Adrenal gland (tissue), 12 donors: ENCODE results near the gene IFIT1B. TPM values are rescaled to one million over a fixed set of nuclear protein-coding genes. Genes with fewer than 3 reads are reported as not detected.

Source experiments
- DNase-seq, 7 donors: peaks; one replicate each; pipeline ENCODE4 v3.0.0-alpha.2; 2019 to 2020
- H3K27ac ChIP-seq, 5 donors: fragments of 200-600 bp; sonication (generic) in 4 of 5; 1 replicate in 3 of 5; 2 replicates in 2 of 5; pipeline versions ENCODE4 v1.5.1 to v1.8.0; 2016 to 2020; ENCODE audit warnings: mild to moderate bottlenecking in 1 of 5
- H3K27me3 ChIP-seq: fragments of 200-600 bp; 2 replicates; pipeline ENCODE4 v1.8.0; 2021
- H3K36me3 ChIP-seq, 2 donors: fragments of 200-600 bp; replicated peaks in 1 of 2; 1 replicate in 1 of 2; 2 replicates in 1 of 2; pipeline versions ENCODE4 v1.5.1 to v1.8.0; 2018 to 2022
- H3K4me1 ChIP-seq, 2 donors: fragments of 200-600 bp; replicated peaks in 1 of 2; 1 replicate in 1 of 2; 2 replicates in 1 of 2; pipeline versions ENCODE4 v1.5.1 to v1.8.0; 2018 to 2021
- H3K4me3 ChIP-seq, 4 donors: fragments of 200-600 bp; sonication (generic) in 3 of 4; one replicate each; pipeline ENCODE4 v1.5.1; 2016 to 2018
- H3K9me3 ChIP-seq, 3 donors: fragments of 200-600 bp; sonication (generic) in 1 of 3; replicated peaks in 1 of 3; 1 replicate in 2 of 3; 2 replicates in 1 of 3; pipeline versions ENCODE4 v1.5.1 to v1.8.0; 2016 to 2021
- POLR2A ChIP-seq, 2 donors: fragments of 450-650 bp; IDR thresholded peaks; one replicate each; pipeline ENCODE4 v1.6.1; 2017; ENCODE audit warnings: antibody characterized with exemption in 2 of 2, mild to moderate bottlenecking in 2 of 2, moderate library complexity in 1 of 2
- WGBS, 4 donors: extraction: QIAGEN DNeasy Blood & Tissue Kit in 2 of 4; methylation state at CpG; one replicate each; pipeline versions ENCODE4 v1.1.5 to v1.1.7; 2013 to 2017; 5-methylcytosine and 5-hydroxymethylcytosine counted together
- intact Hi-C, 2 donors: fragments of 100-400 bp; cut with DNase I; formaldehyde crosslinking; loops; one replicate each; pipeline versions ENCODE4 v1.14.1 to v1.15.0; 2022 to 2023
- polyA plus RNA-seq, 3 donors: library from polyadenylated mRNA; stranded (reverse); fragments of 200-250 nt in 2 of 3; fragments of 350-450 nt in 1 of 3; fragmentation: Illumina TruSeq in 1 of 3; extraction: RNeasy Lipid Tissue Mini Kit (QIAGEN cat#74804) in 1 of 3; gene quantifications; one replicate each; pipeline ENCODE4 v1.2.3, GENCODE V29; 2013 to 2014
- total RNA-seq, 9 donors: library from RNA; depleted of rRNA in 4 of 9; stranded (reverse); fragments of >200 nt in 4 of 9; fragments of 120-200 nt in 1 of 9; fragmentation: NEBNext Ultra II Directional in 1 of 9; extraction: Animal tissue kit (Norgen Biotek cat#: 25700) in 1 of 9; gene quantifications; one replicate each; pipeline versions ENCODE4 v1.1.0 to v1.2.4, GENCODE V29; 2013 to 2023
- TF ChIP-seq, protein P1 (sequence below), 6 experiments: fragments of 450-650 bp in 4 of 6; fragments of 200-600 bp in 2 of 6; sonication (generic) in 1 of 6; IDR thresholded peaks; 1 replicate in 5 of 6; 2 replicates in 1 of 6; pipeline versions ENCODE4 v1.5.1 to v1.8.0; 2016 to 2021; ENCODE audit warnings: antibody characterized with exemption in 6 of 6, mild to moderate bottlenecking in 2 of 6, moderate library complexity in 1 of 6
- donor health status: healthy with polysubstance abuse.
- donor health status: Bipolar disorder and iron deficiency.
- donor health status: DM: yes; HTN: yes; CAD: no.
- donor health status: DM: no; HTN: no; CAD: no.
- donor health status: DM: no; HTN: no; CAD: no.
- donor health status: DM: yes; HTN: yes; CAD: no.

The IFIT1B gene
- total and polyA plus RNA-seq, 12 donors: 0.07 to 1.7 (median 0.23) TPM; not detected in 8

- Histone ChIP-seq H3K4me1 (no peaks in the 10 kb centered on the region), H3K36me3 (no peaks in the 10 kb centered on the region), H3K9me3 (no peaks in the 10 kb centered on the region), H3K27me3 (no peaks in the 10 kb centered on the region), H3K4me3 (no peak overlapping the region), H3K27ac (no peak overlapping the region)
- intact Hi-C loops: no loop called here
- DNase-seq: no peak
- 78 to 84% (median 79%) methylated on average over 2 of the region's 2 CpGs for WGBS, 4 donors
- TF ChIP-seq POLR2A (IDR thresholded peaks at IDR 0.05): no peak
- TF ChIP-seq, protein P1, sequence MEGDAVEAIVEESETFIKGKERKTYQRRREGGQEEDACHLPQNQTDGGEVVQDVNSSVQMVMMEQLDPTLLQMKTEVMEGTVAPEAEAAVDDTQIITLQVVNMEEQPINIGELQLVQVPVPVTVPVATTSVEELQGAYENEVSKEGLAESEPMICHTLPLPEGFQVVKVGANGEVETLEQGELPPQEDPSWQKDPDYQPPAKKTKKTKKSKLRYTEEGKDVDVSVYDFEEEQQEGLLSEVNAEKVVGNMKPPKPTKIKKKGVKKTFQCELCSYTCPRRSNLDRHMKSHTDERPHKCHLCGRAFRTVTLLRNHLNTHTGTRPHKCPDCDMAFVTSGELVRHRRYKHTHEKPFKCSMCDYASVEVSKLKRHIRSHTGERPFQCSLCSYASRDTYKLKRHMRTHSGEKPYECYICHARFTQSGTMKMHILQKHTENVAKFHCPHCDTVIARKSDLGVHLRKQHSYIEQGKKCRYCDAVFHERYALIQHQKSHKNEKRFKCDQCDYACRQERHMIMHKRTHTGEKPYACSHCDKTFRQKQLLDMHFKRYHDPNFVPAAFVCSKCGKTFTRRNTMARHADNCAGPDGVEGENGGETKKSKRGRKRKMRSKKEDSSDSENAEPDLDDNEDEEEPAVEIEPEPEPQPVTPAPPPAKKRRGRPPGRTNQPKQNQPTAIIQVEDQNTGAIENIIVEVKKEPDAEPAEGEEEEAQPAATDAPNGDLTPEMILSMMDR (IDR thresholded peaks at IDR 0.05): no peak
These were observed 19.9 kb upstream of the IFIT1B start for GRCh38 chr10:89357975-89358374.

- Histone ChIP-seq H3K27me3 (no peaks in the 10 kb centered on the region), H3K9me3 (no peaks in the 10 kb centered on the region), H3K4me3 (no peak overlapping the region), H3K36me3 (no peaks in the 10 kb centered on the region), H3K4me1 (no peaks in the 10 kb centered on the region), H3K27ac (no peak overlapping the region)
- TF ChIP-seq, protein P1 (IDR thresholded peaks at IDR 0.05): no peak
- no peak for TF ChIP-seq POLR2A (IDR thresholded peaks at IDR 0.05)
- intact Hi-C loops: no loop called here
- DNase-seq: no peak
These were observed 17.7 kb upstream of the IFIT1B start for GRCh38 chr10:89360157-89360556.

- TF ChIP-seq POLR2A (IDR thresholded peaks at IDR 0.05): no peak
- TF ChIP-seq, protein P1 (IDR thresholded peaks at IDR 0.05): no peak
- Histone ChIP-seq H3K4me1 (peaks cover 0 to 6% of the 10 kb centered on the region in 2 donors), H3K27ac (no peak overlapping the region), H3K9me3 (no peaks in the 10 kb centered on the region), H3K27me3 (no peaks in the 10 kb centered on the region), H3K36me3 (no peaks in the 10 kb centered on the region), H3K4me3 (no peak overlapping the region)
- intact Hi-C loops: no loop called here
- DNase-seq: no peak
These were observed 14.9 kb upstream of the IFIT1B start for GRCh38 chr10:89362929-89363328.

DNA sequence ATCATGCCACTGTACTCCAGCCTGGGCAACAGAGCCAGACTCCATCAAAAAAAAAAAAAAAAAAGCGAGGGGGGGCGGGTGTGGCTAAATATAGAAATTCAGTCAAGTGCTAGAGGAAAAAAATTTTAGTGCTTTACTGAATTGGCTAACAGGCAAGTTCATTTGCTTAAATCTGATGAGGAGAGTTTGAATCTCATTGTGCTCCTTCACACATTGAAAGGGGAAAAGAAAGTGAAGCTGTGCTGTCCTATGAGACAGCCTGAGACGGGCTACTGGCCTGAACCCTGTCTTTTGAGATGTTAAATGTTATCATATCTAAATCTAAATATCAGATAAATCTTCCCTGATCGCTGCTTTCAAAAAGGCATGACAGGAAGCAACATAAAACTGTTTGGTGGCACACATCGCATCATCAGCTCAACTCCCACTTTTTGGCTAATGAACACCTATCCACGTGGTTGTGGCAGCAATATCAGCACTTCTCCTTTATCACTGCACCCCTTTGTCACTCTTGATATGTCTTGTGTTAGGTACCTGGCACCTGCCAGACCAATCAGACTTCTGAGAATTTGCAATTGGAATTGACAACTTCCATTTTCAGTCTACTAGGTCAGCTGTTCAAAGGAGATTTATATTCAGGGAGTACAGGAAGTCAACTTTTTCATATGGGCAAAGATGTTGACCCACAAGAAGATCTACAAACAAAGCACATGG lies 14.0 kb upstream of the IFIT1B start:
- no peaks in the 10 kb centered on the region for H3K27me3 ChIP-seq
- no peak overlapping the region for H3K4me3 ChIP-seq
- H3K27ac ChIP-seq: no peak overlapping the region
- peaks cover under 1 to 12% of the 10 kb centered on the region in 2 donors for H3K4me1 ChIP-seq
- WGBS, 4 donors: 73 to 77% (median 76%) methylated on average over 6 of the region's 6 CpGs
- intact Hi-C loops: no loop called here
- no peak for DNase-seq
- no peaks in the 10 kb centered on the region for H3K9me3 ChIP-seq
- TF ChIP-seq, protein P1 (IDR thresholded peaks at IDR 0.05): no peak
- TF ChIP-seq POLR2A (IDR thresholded peaks at IDR 0.05): no peak
- no peaks in the 10 kb centered on the region for H3K36me3 ChIP-seq
